Endothelial cell of umbilical vein (primary cell): ENCODE results near the gene MMAA. TPM values are rescaled to one million over a fixed set of nuclear protein-coding genes. Genes with fewer than 3 reads are reported as not detected.

Experiments
- BruUV-seq: library from RNA; stranded (reverse); fragments of 400-500 nt; replicated peaks from 2 replicates; lab custom pipeline; 2021; lab: Mats Ljungman, UMichigan
- CTCF ChIA-PET: fragments of 300-600, 350-600 bp; sonication (Branson Sonifier 250); formaldehyde crosslinking; loops from one replicate; lab custom pipeline; 2021; ENCODE audit warnings: antibody characterized with exemption, inconsistent platforms; lab: Charles Lee
- POLR2A ChIA-PET: fragments of 300-600, 350-600 bp; sonication (Branson Sonifier 250); formaldehyde crosslinking; loops from one replicate; lab custom pipeline; 2021; ENCODE audit warnings: antibody characterized with exemption, inconsistent platforms; lab: Charles Lee
- DNase-seq: peaks from one replicate; pipeline ENCODE4 v3.0.0-alpha.2; 2011; ENCODE audit warnings: low read depth, low spot score
- FAIRE-seq: peaks from 2 replicates; lab custom pipeline; 2011; peaks lifted over from hg19 to GRCh38; lab: Jason Lieb, UNC
- H2AFZ ChIP-seq: 2 replicates; pipeline ENCODE4 v1.6.0; 2012; ENCODE audit warnings: low read depth, low read length, control low read depth, inconsistent platforms
- H3K27ac ChIP-seq: 2 replicates; pipeline ENCODE4 v1.5.1; 2011; ENCODE audit warnings: low read depth, mild to moderate bottlenecking, control low read depth, low read length, moderate library complexity; ENCODE audit not compliant: insufficient read depth
- H3K27me3 ChIP-seq, 2 experiments: 2 replicates each; pipeline versions ENCODE4 v1.6.0 to v1.6.1; 2011; ENCODE audit warnings: low read length in 2 of 2, mixed read lengths in 1 of 2; ENCODE audit not compliant: control insufficient read depth in 2 of 2, insufficient read depth in 2 of 2
- H3K36me3 ChIP-seq, 2 experiments: 2 replicates in 1 of 2; 3 replicates in 1 of 2; pipeline ENCODE4 v1.5.1; 2011; ENCODE audit warnings: low read length in 2 of 2, mild to moderate bottlenecking in 1 of 2, moderate library complexity in 1 of 2; ENCODE audit not compliant: control insufficient read depth in 2 of 2, insufficient read depth in 2 of 2; ENCODE audit errors: extremely low read depth in 1 of 2
- H3K4me1 ChIP-seq: 3 replicates; pipeline ENCODE4 v1.5.1; 2011; ENCODE audit warnings: mild to moderate bottlenecking, low read length; ENCODE audit not compliant: control insufficient read depth, insufficient read depth; ENCODE audit errors: extremely low read depth
- H3K4me2 ChIP-seq: 2 replicates; pipeline ENCODE4 v1.6.1; 2011; ENCODE audit warnings: low read length, control low read depth, mixed read lengths; ENCODE audit not compliant: insufficient read depth
- H3K4me3 ChIP-seq, 3 experiments: fragments of 200-600 bp in 1 of 3; sonication (generic), shearing (Covaris generic) in 1 of 3; replicated peaks in 1 of 3; 2 replicates each; pipeline ENCODE4 v1.5.1; 2011 to 2016; ENCODE audit warnings: control low read depth in 3 of 3, low read length in 3 of 3, mild to moderate bottlenecking in 2 of 3, inconsistent platforms in 1 of 3, low read depth in 1 of 3, moderate library complexity in 1 of 3; ENCODE audit not compliant: insufficient read depth in 1 of 3
- H3K79me2 ChIP-seq: 2 replicates; pipeline ENCODE4 v1.6.0; 2012; ENCODE audit warnings: low read length, inconsistent platforms; ENCODE audit not compliant: control insufficient read depth, insufficient read depth
- H3K9ac ChIP-seq: replicated peaks from 2 replicates; pipeline ENCODE3; 2011; ENCODE audit warnings: low read length, control low read depth; ENCODE audit not compliant: insufficient read depth; ENCODE audit errors: extremely low read depth
- H3K9me1 ChIP-seq: replicated peaks from 3 replicates; pipeline ENCODE4 v1.6.0; 2011; ENCODE audit warnings: mild to moderate bottlenecking, low read length; ENCODE audit not compliant: control insufficient read depth, insufficient read depth; ENCODE audit errors: extremely low read depth
- H3K9me3 ChIP-seq: replicated peaks from 2 replicates; pipeline ENCODE4 v1.5.1; 2012; ENCODE audit warnings: low read length, inconsistent platforms; ENCODE audit not compliant: control insufficient read depth, insufficient read depth
- H4K20me1 ChIP-seq: replicated peaks from 2 replicates; pipeline ENCODE3; 2011; ENCODE audit warnings: mild to moderate bottlenecking, low read length; ENCODE audit not compliant: control insufficient read depth, insufficient read depth; ENCODE audit errors: extremely low read depth
- CTCF ChIP-seq, 2 donors: IDR thresholded peaks; 1 replicate in 1 of 2; 2 replicates in 1 of 2; pipeline ENCODE4 v1.5.1; 2011; ENCODE audit warnings: low read length in 2 of 2, mild to moderate bottlenecking in 2 of 2, moderate library complexity in 2 of 2, control low read depth in 1 of 2, inconsistent platforms in 1 of 2, low read depth in 1 of 2; ENCODE audit not compliant: insufficient read depth in 1 of 2; ENCODE audit errors: extremely low read depth in 1 of 2
- EZH2 ChIP-seq: IDR thresholded peaks from 2 replicates; pipeline ENCODE4 v1.6.1; 2012; ENCODE audit warnings: borderline replicate concordance, low read depth, mild to moderate bottlenecking, moderate library complexity, low read length, inconsistent platforms; ENCODE audit not compliant: severe bottlenecking
- FOS ChIP-seq: IDR thresholded peaks from 2 replicates; pipeline ENCODE4 v1.6.1; 2011; ENCODE audit warnings: mild to moderate bottlenecking, low read length, moderate library complexity, borderline replicate concordance; ENCODE audit not compliant: insufficient read depth
- GATA2 ChIP-seq: IDR thresholded peaks from 2 replicates; pipeline ENCODE4 v1.7.0; 2011; ENCODE audit warnings: low read depth, mild to moderate bottlenecking, moderate library complexity, mixed read lengths, low read length; ENCODE audit not compliant: insufficient read length, insufficient read depth
- JUN ChIP-seq: IDR thresholded peaks from 2 replicates; pipeline ENCODE4 v1.6.1; 2011; ENCODE audit warnings: borderline replicate concordance, low read depth; ENCODE audit not compliant: insufficient read length, insufficient read depth
- MAX ChIP-seq: IDR thresholded peaks from 2 replicates; pipeline ENCODE4 v1.6.1; 2011; ENCODE audit not compliant: insufficient read depth, insufficient read length
- MYC ChIP-seq: IDR thresholded peaks from one replicate; pipeline ENCODE4 v1.6.1; 2011; ENCODE audit warnings: mild to moderate bottlenecking, low read depth, low read length
- POLR2A ChIP-seq: IDR thresholded peaks from 2 replicates; pipeline ENCODE4 v1.6.1; 2012; ENCODE audit warnings: low read depth, mild to moderate bottlenecking, control low read depth, low read length
- POLR2AphosphoS5 ChIP-seq: IDR thresholded peaks from 2 replicates; pipeline ENCODE4 v1.6.1; 2012; ENCODE audit warnings: low read depth, mild to moderate bottlenecking, control low read depth, low read length, moderate library complexity; ENCODE audit not compliant: insufficient read depth
- dilution Hi-C: fragments of 300-500 bp; cut with MboI; formaldehyde crosslinking; loops from one replicate; pipeline ENCODE4 v1.15.0; 2019; ENCODE audit warnings: low sequenced_read_pairs; ENCODE audit not compliant: extremely low pct_ligation_motif_present
- intact Hi-C: fragments of 100-400 bp; cut with micrococcal nuclease; formaldehyde crosslinking; loops from one replicate; pipeline ENCODE4 v1.10.0; 2022
- polyA plus RNA-seq, 4 experiments: library from polyadenylated mRNA; depleted of rRNA in 3 of 4; stranded (reverse) in 3 of 4; unstranded in 1 of 4; fragments of >200 nt; gene quantifications; 2 replicates each; pipeline versions ENCODE4 v1.2.1 to v1.2.3, GENCODE V29; 2011 to 2012; ENCODE audit warnings: missing spikeins in 1 of 4
- total RNA-seq: library from RNA; stranded (reverse); gene quantifications from 2 replicates; pipeline ENCODE4 v1.2.3, GENCODE V29; 2021

The MMAA gene
- total and polyA plus RNA-seq, 2 donors (not counting 3 experiments of a cell fraction or from before 2014, with no cell fraction given): 2.2 to 5.1 TPM

DNA sequence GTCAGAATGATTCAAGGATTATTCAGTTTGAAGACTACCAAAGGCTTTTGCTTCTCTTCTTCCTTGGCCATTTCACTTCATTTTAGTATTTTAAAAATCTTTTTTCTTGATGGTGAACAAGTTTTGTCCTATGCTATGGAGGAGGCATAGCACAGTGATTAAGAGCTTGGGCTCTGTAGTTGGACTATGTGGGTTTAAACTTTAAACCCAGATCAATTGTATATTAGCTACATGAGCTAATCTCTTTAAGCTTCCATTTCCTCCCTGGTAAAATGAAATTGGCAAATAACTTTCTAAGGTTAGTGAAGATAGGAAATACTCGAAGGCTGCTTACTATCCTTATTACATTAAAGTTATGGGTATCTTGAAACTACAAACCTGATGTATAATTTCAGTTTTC, 37.0 kb downstream of the MMAA start:
- H3K9me3 ChIP-seq: no peaks in the 10 kb centered on the region
- no peaks in the 10 kb centered on the region for H4K20me1 ChIP-seq
- no peak overlapping the region for H3K9ac ChIP-seq
- no peak overlapping the region for H3K4me2 ChIP-seq
- POLR2A ChIA-PET: no interaction called here
- dilution Hi-C loops: no loop called here
- H2AFZ ChIP-seq: no peak overlapping the region
- intact Hi-C loops: no loop called here
- no TSS peak for BruUV-seq
- no peak for FAIRE-seq
- H3K79me2 ChIP-seq: no peaks in the 10 kb centered on the region
- CTCF ChIA-PET: interaction anchor here (1.2 kb wide), 1 partner anchor 10 kb away, joined by 3 read pairs; no protein-coding TSS in a partner anchor
- no peak overlapping the region for H3K4me3 ChIP-seq
- no peaks in the 10 kb centered on the region for H3K27me3 ChIP-seq
- no peak overlapping the region for H3K27ac ChIP-seq
- H3K36me3 ChIP-seq: no peaks in the 10 kb centered on the region
- no peaks in the 10 kb centered on the region for H3K9me1 ChIP-seq
- no peak for TF ChIP-seq MAX
- no peak for TF ChIP-seq POLR2AphosphoS5
- no peak for TF ChIP-seq GATA2
- TF ChIP-seq MYC: no peak
- TF ChIP-seq JUN: no peak
- TF ChIP-seq FOS: no peak
- TF ChIP-seq EZH2: no peak
- no peak for TF ChIP-seq POLR2A
- no peak for TF ChIP-seq CTCF (IDR thresholded peaks at IDR 0.05; ENCODE audit: extremely low read depth in 1 of 2, insufficient read depth in 1 of 2, low read depth in 1 of 2, low read length in 2 of 2)
- DNase-seq: no peak
- no peaks in the 10 kb centered on the region for H3K4me1 ChIP-seq
